ENCODE results near the gene PCNX1. TPM values are rescaled to one million over a fixed set of nuclear protein-coding genes. Genes with fewer than 3 reads are reported as not detected.

The PCNX1 gene
- total RNA-seq, 1 donor from 2014 or later, result 62.5 TPM

GRCh38 chr14:70987041-70987440 lies 79.8 kb downstream of the PCNX1 start:
- no peak for TF ChIP-seq CTCF (IDR thresholded peaks at IDR 0.05; ENCODE audit: partially characterized antibody, unreplicated experiment)
- Mint-ChIP-seq H3K4me1 (ENCODE audit: low read depth, unreplicated experiment) (peaks cover 9% of the 10 kb centered on the region), H3K27me3 (ENCODE audit: unreplicated experiment) (no peaks in the 10 kb centered on the region), H3K9me3 (ENCODE audit: unreplicated experiment) (no peaks in the 10 kb centered on the region), H3K27ac (ENCODE audit: unreplicated experiment) (no peak overlapping the region), H3K36me3 (ENCODE audit: unreplicated experiment) (no peaks in the 10 kb centered on the region), H3K4me3 (ENCODE audit: unreplicated experiment) (no peak overlapping the region)
- no peak for DNase-seq

- Mint-ChIP-seq H3K4me3 (ENCODE audit: unreplicated experiment) (peak overlapping the region; percentile 8), H3K4me1 (ENCODE audit: low read depth, unreplicated experiment) (peaks cover 9% of the 10 kb centered on the region), H3K9me3 (ENCODE audit: unreplicated experiment) (no peaks in the 10 kb centered on the region), H3K27ac (ENCODE audit: unreplicated experiment) (peak overlapping the region; percentile 57), H3K27me3 (ENCODE audit: unreplicated experiment) (no peaks in the 10 kb centered on the region), H3K36me3 (ENCODE audit: unreplicated experiment) (no peaks in the 10 kb centered on the region)
- TF ChIP-seq CTCF (IDR thresholded peaks at IDR 0.05; ENCODE audit: partially characterized antibody, unreplicated experiment), result no peak
- DNase-seq, result peak; percentile 27
Measured at GRCh38 chr14:70988452-70988851, 81.2 kb downstream of the PCNX1 start.

GRCh38 chr14:70993931-70994330 lies 86.7 kb downstream of the PCNX1 start:
- Mint-ChIP-seq H3K4me1 (ENCODE audit: low read depth, unreplicated experiment) (peaks cover 3% of the 10 kb centered on the region), H3K27ac (ENCODE audit: unreplicated experiment) (no peak overlapping the region), H3K27me3 (ENCODE audit: unreplicated experiment) (no peaks in the 10 kb centered on the region), H3K9me3 (ENCODE audit: unreplicated experiment) (no peaks in the 10 kb centered on the region), H3K36me3 (ENCODE audit: unreplicated experiment) (no peaks in the 10 kb centered on the region), H3K4me3 (ENCODE audit: unreplicated experiment) (no peak overlapping the region)
- TF ChIP-seq CTCF (IDR thresholded peaks at IDR 0.05; ENCODE audit: partially characterized antibody, unreplicated experiment), result no peak
- DNase-seq, result no peak

- no peak for DNase-seq
- H3K36me3 Mint-ChIP-seq (ENCODE audit: unreplicated experiment), result no peaks in the 10 kb centered on the region
- peaks cover 3% of the 10 kb centered on the region for H3K4me1 Mint-ChIP-seq (ENCODE audit: low read depth, unreplicated experiment)
- H3K27ac Mint-ChIP-seq (ENCODE audit: unreplicated experiment), result no peak overlapping the region
- H3K27me3 Mint-ChIP-seq (ENCODE audit: unreplicated experiment), result no peaks in the 10 kb centered on the region
- H3K9me3 Mint-ChIP-seq (ENCODE audit: unreplicated experiment), result no peaks in the 10 kb centered on the region
- H3K4me3 Mint-ChIP-seq (ENCODE audit: unreplicated experiment), result no peak overlapping the region
- TF ChIP-seq CTCF (IDR thresholded peaks at IDR 0.05; ENCODE audit: partially characterized antibody, unreplicated experiment), result no peak
Measured at GRCh38 chr14:70995211-70995610, 88.0 kb downstream of the PCNX1 start.

- Mint-ChIP-seq H3K27me3 (ENCODE audit: unreplicated experiment) (no peaks in the 10 kb centered on the region), H3K4me1 (ENCODE audit: low read depth, unreplicated experiment) (peaks cover 3% of the 10 kb centered on the region)
- peak; percentile 26 for DNase-seq
Measured at GRCh38 chr14:70995671-70996070, 88.4 kb downstream of the PCNX1 start.

More at GRCh38 chr14:70995671-70996070, 88.4 kb downstream of the PCNX1 start:
- Mint-ChIP-seq H3K27ac (ENCODE audit: unreplicated experiment) (no peak overlapping the region), H3K36me3 (ENCODE audit: unreplicated experiment) (no peaks in the 10 kb centered on the region), H3K4me3 (ENCODE audit: unreplicated experiment) (no peak overlapping the region), H3K9me3 (ENCODE audit: unreplicated experiment) (no peaks in the 10 kb centered on the region)
- TF ChIP-seq CTCF (IDR thresholded peaks at IDR 0.05; ENCODE audit: partially characterized antibody, unreplicated experiment), result no peak
